ENCODE results near the gene PHLPP1.

The PHLPP1 gene

DNA sequence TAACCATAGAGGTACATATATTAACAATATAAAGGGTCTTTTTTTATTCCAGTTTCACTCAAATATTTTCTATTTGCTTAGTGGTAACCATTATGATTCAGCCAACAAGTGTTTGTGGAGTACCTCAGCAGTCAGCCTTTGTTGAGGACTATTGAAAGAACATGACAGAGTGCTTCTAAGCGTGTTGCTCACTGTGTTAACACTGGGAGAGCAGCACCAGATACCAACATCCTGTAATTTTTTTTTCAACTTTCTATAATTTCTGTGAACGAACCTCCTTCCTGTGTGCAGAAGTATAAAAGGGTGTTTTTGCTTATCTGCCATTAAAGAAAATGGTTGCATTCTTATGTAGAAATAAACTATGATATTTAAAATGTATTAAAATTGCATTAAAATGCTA lies 239.0 kb downstream of the PHLPP1 start:
- no peak overlapping the region for H3K4me3 ChIP-seq (ENCODE audit: low read length)
- TF ChIP-seq, protein P1, sequence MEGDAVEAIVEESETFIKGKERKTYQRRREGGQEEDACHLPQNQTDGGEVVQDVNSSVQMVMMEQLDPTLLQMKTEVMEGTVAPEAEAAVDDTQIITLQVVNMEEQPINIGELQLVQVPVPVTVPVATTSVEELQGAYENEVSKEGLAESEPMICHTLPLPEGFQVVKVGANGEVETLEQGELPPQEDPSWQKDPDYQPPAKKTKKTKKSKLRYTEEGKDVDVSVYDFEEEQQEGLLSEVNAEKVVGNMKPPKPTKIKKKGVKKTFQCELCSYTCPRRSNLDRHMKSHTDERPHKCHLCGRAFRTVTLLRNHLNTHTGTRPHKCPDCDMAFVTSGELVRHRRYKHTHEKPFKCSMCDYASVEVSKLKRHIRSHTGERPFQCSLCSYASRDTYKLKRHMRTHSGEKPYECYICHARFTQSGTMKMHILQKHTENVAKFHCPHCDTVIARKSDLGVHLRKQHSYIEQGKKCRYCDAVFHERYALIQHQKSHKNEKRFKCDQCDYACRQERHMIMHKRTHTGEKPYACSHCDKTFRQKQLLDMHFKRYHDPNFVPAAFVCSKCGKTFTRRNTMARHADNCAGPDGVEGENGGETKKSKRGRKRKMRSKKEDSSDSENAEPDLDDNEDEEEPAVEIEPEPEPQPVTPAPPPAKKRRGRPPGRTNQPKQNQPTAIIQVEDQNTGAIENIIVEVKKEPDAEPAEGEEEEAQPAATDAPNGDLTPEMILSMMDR (IDR thresholded peaks at IDR 0.05; ENCODE audit: insufficient read depth, low read depth, low read length, missing control alignments): no peak
- peak; percentile 62 for DNase-seq (ENCODE audit: low read depth)

DNA sequence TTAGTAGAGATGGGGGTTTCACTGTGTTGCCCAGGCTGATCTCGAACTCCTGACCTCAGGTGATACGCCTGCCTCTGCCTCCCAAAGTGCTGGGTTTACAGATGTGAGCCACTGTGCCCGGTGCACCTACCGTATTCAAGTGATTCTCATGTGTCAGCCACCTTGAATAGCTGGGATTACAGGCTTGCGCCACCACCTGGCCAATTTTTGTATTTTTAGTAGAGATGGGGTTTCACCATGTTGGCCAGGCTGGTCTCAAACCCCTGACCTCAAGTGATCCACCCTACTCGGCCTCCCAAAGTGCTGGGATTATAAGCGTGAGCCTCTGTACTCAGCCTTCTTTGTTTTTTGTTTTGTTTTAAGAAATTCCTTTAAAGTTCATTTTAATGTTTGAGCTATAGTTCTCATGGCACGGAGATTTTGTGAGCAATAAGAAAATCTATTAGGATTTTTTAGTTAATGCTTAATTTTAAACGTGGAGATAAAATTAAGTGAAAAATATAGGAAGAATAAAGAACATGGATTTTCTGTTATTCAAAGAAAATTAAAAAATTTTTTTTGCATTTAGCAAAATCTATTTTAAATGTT lies 242.6 kb downstream of the PHLPP1 start:
- TF ChIP-seq, protein P1 (IDR thresholded peaks at IDR 0.05; ENCODE audit: insufficient read depth, low read depth, low read length, missing control alignments): peak; percentile 59
- H3K4me3 ChIP-seq (ENCODE audit: low read length): no peak overlapping the region
- peak; percentile 69 for DNase-seq (ENCODE audit: low read depth)

DNA sequence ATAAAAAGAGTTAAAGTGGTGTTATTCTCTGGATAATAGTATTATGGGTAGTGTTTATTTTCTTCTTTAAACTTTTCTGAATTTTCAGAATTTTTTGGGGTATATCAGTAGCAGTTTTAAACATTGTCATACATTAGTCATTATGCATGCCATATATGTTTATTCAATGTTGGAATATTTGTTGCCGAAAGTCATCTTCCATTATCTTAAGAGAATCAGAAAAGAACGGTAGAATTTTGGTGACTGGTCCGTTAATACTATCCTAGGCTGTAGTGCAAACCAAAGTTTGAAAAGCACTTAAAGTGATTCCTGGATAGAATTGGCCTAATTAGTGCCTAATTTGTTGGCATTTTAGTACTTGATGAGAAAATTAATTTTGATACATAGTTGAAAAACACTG lies 244.1 kb downstream of the PHLPP1 start:
- H3K4me3 ChIP-seq (ENCODE audit: low read length): no peak overlapping the region
- TF ChIP-seq, protein P1 (IDR thresholded peaks at IDR 0.05; ENCODE audit: insufficient read depth, low read depth, low read length, missing control alignments): no peak
- DNase-seq (ENCODE audit: low read depth): no peak

DNA sequence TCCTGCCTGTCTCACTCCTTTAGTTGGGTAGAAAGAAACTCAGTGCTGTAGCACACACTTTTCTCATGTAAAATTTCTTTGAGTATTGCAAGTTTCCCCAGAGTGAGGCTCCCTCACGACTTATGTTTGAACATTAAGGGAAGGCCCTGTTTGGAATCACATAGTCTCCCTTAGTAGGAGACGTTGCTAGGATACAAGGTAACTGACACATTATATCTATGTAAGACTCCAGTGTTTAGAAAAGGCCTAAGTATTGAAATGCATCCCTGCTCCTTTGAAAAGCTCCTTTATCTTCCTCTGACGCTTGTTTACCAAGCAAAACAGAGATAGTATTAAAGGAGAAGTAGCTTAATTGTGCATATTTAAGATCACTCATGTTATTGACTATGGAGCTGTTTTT lies 248.2 kb downstream of the PHLPP1 start:
- TF ChIP-seq, protein P1 (IDR thresholded peaks at IDR 0.05; ENCODE audit: insufficient read depth, low read depth, low read length, missing control alignments): no peak
- no peak for DNase-seq (ENCODE audit: low read depth)
- no peak overlapping the region for H3K4me3 ChIP-seq (ENCODE audit: low read length)

DNA sequence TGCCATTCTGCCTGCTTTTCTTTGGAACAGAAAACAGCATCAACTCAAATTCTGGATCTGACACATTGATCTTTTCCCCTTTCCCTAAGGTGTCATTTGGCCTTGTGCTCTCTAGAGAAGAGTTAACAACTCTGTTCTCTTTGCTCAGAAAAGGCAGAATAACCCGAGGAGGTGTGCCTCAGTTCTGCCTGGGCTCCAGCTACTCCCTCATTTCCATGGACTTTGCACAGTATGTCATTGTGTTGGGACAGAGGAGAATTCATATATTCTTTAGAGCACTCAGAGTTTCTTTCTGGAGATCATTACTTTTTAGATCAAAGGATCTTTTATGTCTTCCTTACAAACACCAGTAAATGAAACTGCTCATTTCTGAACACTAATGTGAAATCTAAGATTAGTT lies 249.1 kb downstream of the PHLPP1 start:
- TF ChIP-seq, protein P1 (IDR thresholded peaks at IDR 0.05; ENCODE audit: insufficient read depth, low read depth, low read length, missing control alignments): no peak
- no peak overlapping the region for H3K4me3 ChIP-seq (ENCODE audit: low read length)
- no peak for DNase-seq (ENCODE audit: low read depth)

DNA sequence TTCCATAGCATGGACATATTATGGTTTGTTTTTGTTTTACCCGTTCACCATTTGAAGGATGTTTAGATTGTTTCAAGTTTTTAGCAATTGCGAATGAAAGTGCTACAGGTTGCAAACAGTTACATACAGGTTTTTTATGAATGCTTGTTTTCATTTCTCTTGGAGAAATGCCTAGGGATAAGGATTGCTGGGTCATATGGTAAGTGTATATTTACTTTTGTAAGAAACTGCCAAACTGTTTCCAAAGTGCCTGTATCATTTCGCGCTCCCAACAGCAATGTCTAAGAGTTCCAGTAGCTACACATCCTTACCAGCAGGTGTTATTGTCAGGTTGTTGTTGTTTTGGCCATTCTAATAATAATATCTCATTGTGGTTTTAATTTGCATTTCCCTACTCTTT lies 251.7 kb downstream of the PHLPP1 start:
- TF ChIP-seq, protein P1 (IDR thresholded peaks at IDR 0.05; ENCODE audit: insufficient read depth, low read depth, low read length, missing control alignments): no peak
- H3K4me3 ChIP-seq (ENCODE audit: low read length): no peak overlapping the region
- DNase-seq (ENCODE audit: low read depth): no peak

DNA sequence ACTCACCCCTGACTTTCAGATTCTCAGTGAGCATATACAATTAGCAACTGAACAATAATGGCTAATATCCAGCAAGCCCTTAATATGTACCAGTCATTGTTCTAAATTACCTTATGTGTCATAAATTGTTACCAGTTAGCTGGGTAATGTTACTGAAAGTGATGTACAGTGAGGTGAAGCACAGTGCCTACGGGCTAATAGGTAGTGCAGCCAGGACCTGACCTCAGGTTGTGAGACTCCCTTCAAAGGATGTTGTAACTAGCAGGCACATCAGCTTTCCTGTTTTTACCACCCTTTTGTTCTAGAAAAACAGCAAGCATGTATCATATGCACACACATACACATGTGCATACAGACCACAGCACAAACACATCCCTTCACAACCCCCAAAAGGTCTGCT lies 258.3 kb downstream of the PHLPP1 start:
- DNase-seq (ENCODE audit: low read depth): no peak
- no peak overlapping the region for H3K4me3 ChIP-seq (ENCODE audit: low read length)
- TF ChIP-seq, protein P1 (IDR thresholded peaks at IDR 0.05; ENCODE audit: insufficient read depth, low read depth, low read length, missing control alignments): no peak
